ENCODE data around the gene FCHO1.

FCHO1 gene

GRCh38 chr19:17832443-17833208 is 81.3 kb downstream of the FCHO1 start:
- no peak for DNase-seq

DNA sequence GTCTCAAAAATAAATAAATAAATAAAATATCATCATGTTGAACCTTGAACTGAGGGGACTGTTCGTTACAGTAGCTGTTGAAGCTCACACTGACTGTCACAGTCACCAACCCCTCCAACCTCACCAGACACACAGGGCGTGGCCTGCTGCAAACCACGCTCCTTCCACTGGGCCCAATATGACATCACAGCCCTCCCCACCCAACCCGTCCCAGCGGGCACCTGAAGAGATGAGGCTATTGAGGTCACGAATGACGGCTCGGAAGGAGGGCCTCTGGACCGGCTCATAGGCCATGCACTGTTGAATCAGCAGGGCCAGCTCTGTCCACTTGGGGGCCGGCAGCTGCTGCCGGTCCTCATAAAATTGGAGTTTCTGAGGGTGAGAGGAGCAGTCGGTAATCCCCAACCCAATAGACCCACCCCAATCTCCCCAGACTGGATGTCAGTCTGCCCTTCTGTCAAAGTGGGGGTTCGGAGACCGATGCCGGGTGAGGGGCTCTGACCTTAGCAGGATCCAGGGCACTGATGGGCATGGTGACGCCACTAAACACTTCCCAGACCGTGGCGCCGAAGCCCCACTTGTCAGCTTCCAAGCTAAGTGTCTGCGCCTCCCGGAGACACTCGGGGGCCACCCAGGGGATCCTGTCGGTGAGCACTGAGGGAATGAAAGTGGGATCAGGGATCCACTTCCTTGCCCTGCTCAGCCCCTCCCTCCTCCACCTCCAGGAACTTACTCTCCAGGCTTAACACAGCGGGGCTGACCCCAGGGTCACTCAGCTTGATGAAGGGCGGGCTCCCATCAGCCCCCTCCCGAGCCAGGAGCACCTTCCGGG is 83.3 kb downstream of the FCHO1 start:
- no peak for DNase-seq

- no peak for DNase-seq
Measured at GRCh38 chr19:17835182-17836006, 84.1 kb downstream of the FCHO1 start.

DNA sequence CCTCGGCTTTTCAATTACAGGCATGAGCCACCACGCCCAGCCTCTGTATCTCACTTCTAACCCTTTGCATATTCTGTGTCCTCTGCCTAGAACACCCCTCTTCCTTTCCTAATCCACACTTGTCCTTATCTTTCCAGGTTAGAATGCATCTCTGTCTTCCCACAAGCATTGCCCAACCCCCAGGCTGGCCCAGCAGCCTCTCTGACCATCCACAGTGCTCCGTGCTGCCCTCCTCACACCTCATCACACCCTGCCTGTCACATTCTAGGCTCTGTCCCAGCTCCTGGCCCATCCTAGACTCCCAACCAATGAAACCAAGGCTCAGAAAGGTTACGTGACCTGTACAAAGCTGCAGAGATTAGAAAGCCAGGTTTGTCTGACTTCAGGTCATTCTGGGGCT is 85.3 kb downstream of the FCHO1 start:
- DNase-seq, result no peak

DNA sequence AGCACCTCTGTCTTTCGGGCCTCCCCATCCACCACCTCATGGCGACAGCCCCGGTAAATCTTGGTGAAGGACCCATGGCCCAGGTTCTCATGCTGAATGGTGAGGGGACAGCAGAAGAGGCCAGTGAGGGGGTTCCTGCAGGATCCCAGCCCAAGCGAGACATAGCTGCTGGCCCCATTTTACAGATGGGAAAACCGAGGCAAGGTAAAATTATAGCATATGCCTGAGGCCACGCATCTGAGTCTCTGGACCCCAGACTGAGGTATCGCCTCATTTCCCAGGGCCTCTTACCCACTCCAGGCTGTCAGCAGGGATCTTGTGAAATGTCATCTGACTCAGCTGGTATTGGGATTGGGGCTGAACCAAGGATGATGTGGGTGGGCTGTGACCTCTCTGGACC is 86.7 kb downstream of the FCHO1 start:
- DNase-seq, result no peak

Data from femur (tissue), 1 donor.